GM12891 (cell line): Measurements from ENCODE around the gene ANAPC2.

Experiments used
- POLR2A ChIP-seq: IDR thresholded peaks from 2 replicates; pipeline ENCODE4 v1.6.1; 2011; ENCODE audit warnings: low read depth, low read length, control low read depth
- POLR2AphosphoS5 ChIP-seq: IDR thresholded peaks from 2 replicates; pipeline ENCODE4 v1.6.1; 2011; ENCODE audit warnings: low read depth, low read length, control low read depth
- TAF1 ChIP-seq: IDR thresholded peaks from 2 replicates; pipeline ENCODE4 v1.6.1; 2011; ENCODE audit warnings: low read depth, low read length, control low read depth

DNA sequence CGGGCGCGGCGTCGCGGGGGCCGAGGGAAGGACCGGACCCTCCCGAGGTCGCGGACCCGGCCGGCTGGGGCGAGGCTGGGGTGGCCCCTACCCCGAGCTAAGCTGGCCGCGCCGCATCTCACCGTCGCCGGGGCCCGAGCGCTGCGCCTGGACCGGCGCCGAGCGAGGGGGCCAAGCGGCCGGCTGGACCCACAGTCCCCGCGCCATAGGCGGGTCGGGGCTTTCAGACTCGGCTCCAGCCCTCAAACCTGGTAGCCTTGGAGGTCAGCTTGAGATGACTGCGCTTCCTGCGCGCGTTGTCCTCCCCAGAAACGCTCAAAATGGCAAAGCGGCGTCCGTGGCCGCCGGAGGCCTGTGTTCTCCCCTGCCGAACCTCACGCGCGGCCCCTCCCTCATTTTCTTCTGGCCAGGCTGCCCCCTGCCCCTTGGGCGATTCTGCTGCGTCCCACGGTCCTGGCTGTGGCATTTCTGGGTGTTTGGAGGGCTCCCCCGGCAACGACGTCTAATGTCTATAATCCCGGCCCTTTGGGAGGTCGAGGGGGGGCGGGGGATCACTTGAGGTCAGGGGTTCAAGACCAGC, 58.1 kb downstream of the ANAPC2 start:
- TF ChIP-seq TAF1 (no peak), POLR2A (no peak), POLR2AphosphoS5 (no peak)
